ENCODE results near the gene NIPBL. TPM values are rescaled to one million over a fixed set of nuclear protein-coding genes. Genes with fewer than 3 reads are reported as not detected.

The NIPBL gene
- total RNA-seq, 1 experiment from 2014 or later = 61.3 TPM

DNA sequence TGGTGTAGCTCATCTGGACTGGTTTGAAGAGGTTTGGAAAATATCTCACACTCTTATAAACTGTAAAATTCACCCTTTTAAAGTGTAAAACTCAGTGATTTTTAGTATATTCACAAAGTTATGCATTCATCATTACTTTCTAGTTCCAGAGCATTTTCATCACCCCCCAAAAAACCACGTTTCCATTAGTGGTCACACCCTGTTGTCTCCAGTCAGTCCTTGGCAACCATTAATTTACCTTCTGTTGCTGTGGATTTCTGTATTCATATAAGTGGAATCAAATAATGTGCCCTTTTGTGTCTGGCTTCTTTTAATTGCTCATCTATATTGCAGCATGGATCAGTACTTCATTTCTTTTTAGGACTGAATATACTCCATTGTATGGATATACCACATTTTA, 18.4 kb downstream of the NIPBL start:
- WGBS (ENCODE audit: extremely low coverage, insufficient read length, low lambda C conversion rate) = no CpG with 5 or more reads among the region's 1 CpG
- H3K36me3 Mint-ChIP-seq (ENCODE audit: insufficient read depth in 1 of 3, low read depth in 3 of 3) = peaks cover 14 to 15% (median 15%) of the 10 kb centered on the region in 3 experiments

More for the DNA sequence above, 18.4 kb downstream of the NIPBL start:
- H2BK5ac ChIP-seq (ENCODE audit: insufficient read length, low read length) = no peak overlapping the region
- H3K23me2 ChIP-seq (ENCODE audit: insufficient read length, low read depth, low read length, poor library complexity, severe bottlenecking) = no peaks in the 10 kb centered on the region
- no peak overlapping the region for H3K4me2 ChIP-seq (ENCODE audit: insufficient read depth, insufficient read length, low read length)
- H3K4ac ChIP-seq (ENCODE audit: low read depth, low read length) = no peak overlapping the region
- no peak overlapping the region for H3K23ac ChIP-seq (ENCODE audit: insufficient read length, low read depth, low read length)
- Mint-ChIP-seq H3K9me3 (peaks cover 0 to 2% of the 10 kb centered on the region in 2 experiments; a peak in 2 of 5 replicates), H3K4me3 (no peak overlapping the region), H3K4me1 (peaks cover 10 to 23% of the 10 kb centered on the region in 2 experiments; a peak in 2 of 4 replicates), H3K27ac (no peak overlapping the region), H3K27me3 (ENCODE audit: low read depth) (no peaks in the 10 kb centered on the region)
- no peaks in the 10 kb centered on the region for H3K9me3 ChIP-seq (ENCODE audit: control insufficient read depth, low read depth, low read length)
- H4K91ac ChIP-seq (ENCODE audit: insufficient read length, low read depth, low read length) = no peak overlapping the region
- H2BK15ac ChIP-seq (ENCODE audit: low read depth, low read length) = no peak overlapping the region
- no peak overlapping the region for H3K27ac ChIP-seq (ENCODE audit: insufficient read length, low read depth, low read length)
- no peak overlapping the region for H4K8ac ChIP-seq (replicated peaks; ENCODE audit: insufficient read length, low read depth, low read length)
- no peaks in the 10 kb centered on the region for H3K79me1 ChIP-seq (ENCODE audit: insufficient read depth, low read depth, low read length, poor library complexity, severe bottlenecking)
- no peak overlapping the region for H3T11ph ChIP-seq (ENCODE audit: low read length)
- no peak overlapping the region for H2BK120ac ChIP-seq (ENCODE audit: low read depth, low read length, poor library complexity, severe bottlenecking)
- H3K9ac ChIP-seq (ENCODE audit: extremely low read depth, insufficient read length, low read length) = no peak overlapping the region
- H3K4me1 ChIP-seq (ENCODE audit: insufficient read depth, low read length) = no peaks in the 10 kb centered on the region
- H2AK5ac ChIP-seq (ENCODE audit: insufficient read length, low read length) = no peak overlapping the region
- H3K79me2 ChIP-seq (ENCODE audit: insufficient read depth, low read length) = peaks cover 17% of the 10 kb centered on the region; the same call in 1 of the 2 replicates
- no peak overlapping the region for H2BK20ac ChIP-seq (ENCODE audit: low read depth, low read length, poor library complexity, severe bottlenecking)
- H2AFZ ChIP-seq (ENCODE audit: low read length) = no peak overlapping the region
- H3K56ac ChIP-seq (ENCODE audit: insufficient read length, low read depth, low read length) = no peak overlapping the region
- H4K20me1 ChIP-seq (ENCODE audit: control insufficient read depth, insufficient read depth, insufficient read length) = no peaks in the 10 kb centered on the region
- no peak overlapping the region for H3K18ac ChIP-seq (ENCODE audit: insufficient read length, low read depth, low read length)
- H2BK12ac ChIP-seq (ENCODE audit: insufficient read length, low read depth, low read length) = no peak overlapping the region
- no peaks in the 10 kb centered on the region for H3K27me3 ChIP-seq (ENCODE audit: insufficient read depth, low read length)
- no peak overlapping the region for H4K5ac ChIP-seq (ENCODE audit: insufficient read length, low read depth, low read length)
- no peak for DNase-seq
- TF ChIP-seq, protein P1, sequence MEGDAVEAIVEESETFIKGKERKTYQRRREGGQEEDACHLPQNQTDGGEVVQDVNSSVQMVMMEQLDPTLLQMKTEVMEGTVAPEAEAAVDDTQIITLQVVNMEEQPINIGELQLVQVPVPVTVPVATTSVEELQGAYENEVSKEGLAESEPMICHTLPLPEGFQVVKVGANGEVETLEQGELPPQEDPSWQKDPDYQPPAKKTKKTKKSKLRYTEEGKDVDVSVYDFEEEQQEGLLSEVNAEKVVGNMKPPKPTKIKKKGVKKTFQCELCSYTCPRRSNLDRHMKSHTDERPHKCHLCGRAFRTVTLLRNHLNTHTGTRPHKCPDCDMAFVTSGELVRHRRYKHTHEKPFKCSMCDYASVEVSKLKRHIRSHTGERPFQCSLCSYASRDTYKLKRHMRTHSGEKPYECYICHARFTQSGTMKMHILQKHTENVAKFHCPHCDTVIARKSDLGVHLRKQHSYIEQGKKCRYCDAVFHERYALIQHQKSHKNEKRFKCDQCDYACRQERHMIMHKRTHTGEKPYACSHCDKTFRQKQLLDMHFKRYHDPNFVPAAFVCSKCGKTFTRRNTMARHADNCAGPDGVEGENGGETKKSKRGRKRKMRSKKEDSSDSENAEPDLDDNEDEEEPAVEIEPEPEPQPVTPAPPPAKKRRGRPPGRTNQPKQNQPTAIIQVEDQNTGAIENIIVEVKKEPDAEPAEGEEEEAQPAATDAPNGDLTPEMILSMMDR (conservative IDR thresholded peaks at IDR 0.05) = no peak
- H3K14ac ChIP-seq (ENCODE audit: insufficient read depth, low read length) = no peak overlapping the region

All from H9 (cell line).